Activated CD4-positive, alpha-beta memory T cell treated with anti-CD3 and anti-CD28 coated beads for 36 hours (primary cell): ENCODE measurements around the gene ACAA2. TPM values are rescaled to one million over a fixed set of nuclear protein-coding genes. Genes with fewer than 3 reads are reported as not detected.

Experiments
- CTCF ChIA-PET: fragments of 350-600 bp; sonication (Branson Sonifier 250); formaldehyde crosslinking; loops from one replicate; lab custom pipeline; 2021; ENCODE audit warnings: antibody characterized with exemption, inconsistent platforms; lab: Charles Lee
- POLR2A ChIA-PET: fragments of 350-600 bp; sonication (Branson Sonifier 250); formaldehyde crosslinking; loops from one replicate; lab custom pipeline; 2021; ENCODE audit warnings: antibody characterized with exemption; lab: Charles Lee
- DNase-seq: peaks from one replicate; pipeline ENCODE4 v3.0.0-alpha.2; 2020
- H3K27ac Mint-ChIP-seq: one replicate; pipeline ENCODE4 v1.8.0; 2021; ENCODE audit warnings: mixed read lengths
- H3K27me3 Mint-ChIP-seq: one replicate; pipeline ENCODE4 v1.8.0; 2021; ENCODE audit warnings: mixed read lengths
- H3K36me3 Mint-ChIP-seq: one replicate; pipeline ENCODE4 v1.8.0; 2021; ENCODE audit warnings: mixed read lengths
- H3K4me1 Mint-ChIP-seq: one replicate; pipeline ENCODE4 v1.8.0; 2021; ENCODE audit warnings: low read depth, mixed read lengths
- H3K4me3 Mint-ChIP-seq: one replicate; pipeline ENCODE4 v1.8.0; 2021; ENCODE audit warnings: mild to moderate bottlenecking, mixed read lengths
- H3K9me3 Mint-ChIP-seq: one replicate; pipeline ENCODE4 v1.8.0; 2021; ENCODE audit warnings: mixed read lengths
- intact Hi-C: fragments of 100-400 bp; cut with micrococcal nuclease; formaldehyde crosslinking; loops from one replicate; pipeline ENCODE4 v1.15.1; 2023
- total RNA-seq, 2 experiments: library from RNA; stranded (reverse); gene quantifications; one replicate each; pipeline ENCODE4 v1.2.3, GENCODE V29; 2021

ACAA2 gene
- total RNA-seq, 2 experiments from 2014 or later = 77.9 to 78.4 TPM

DNA sequence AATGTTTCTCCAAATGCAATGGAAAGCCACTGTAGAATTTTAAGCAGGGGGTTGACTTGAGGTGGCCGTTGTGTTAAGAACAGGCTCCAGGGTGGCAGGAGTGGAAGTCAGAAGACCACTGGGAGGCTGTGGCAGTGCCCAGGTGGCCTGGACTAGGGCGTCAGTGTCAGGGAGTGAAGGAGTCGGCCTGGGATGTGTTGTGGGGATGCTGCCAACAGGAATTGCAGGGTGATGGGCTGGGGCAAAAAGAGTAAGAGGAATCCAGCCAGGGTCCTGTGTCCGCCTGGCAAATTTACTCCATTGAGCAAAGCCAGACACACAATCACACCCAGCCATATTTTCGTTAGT is 55.1 kb downstream of the ACAA2 start:
- ChIA-PET POLR2A (no interaction called here), CTCF (interaction anchor here (1.4 kb wide), 1 partner anchor 248 kb away, joined by 3 read pairs; no protein-coding TSS in a partner anchor)
- no peak for DNase-seq
- no peak overlapping the region for H3K27ac Mint-ChIP-seq
- H3K9me3 Mint-ChIP-seq = no peaks in the 10 kb centered on the region
- H3K27me3 Mint-ChIP-seq = peaks cover 3% of the 10 kb centered on the region
- intact Hi-C loops = no loop called here
- H3K4me3 Mint-ChIP-seq = no peak overlapping the region
- no peaks in the 10 kb centered on the region for H3K36me3 Mint-ChIP-seq
- H3K4me1 Mint-ChIP-seq = no peaks in the 10 kb centered on the region

DNA sequence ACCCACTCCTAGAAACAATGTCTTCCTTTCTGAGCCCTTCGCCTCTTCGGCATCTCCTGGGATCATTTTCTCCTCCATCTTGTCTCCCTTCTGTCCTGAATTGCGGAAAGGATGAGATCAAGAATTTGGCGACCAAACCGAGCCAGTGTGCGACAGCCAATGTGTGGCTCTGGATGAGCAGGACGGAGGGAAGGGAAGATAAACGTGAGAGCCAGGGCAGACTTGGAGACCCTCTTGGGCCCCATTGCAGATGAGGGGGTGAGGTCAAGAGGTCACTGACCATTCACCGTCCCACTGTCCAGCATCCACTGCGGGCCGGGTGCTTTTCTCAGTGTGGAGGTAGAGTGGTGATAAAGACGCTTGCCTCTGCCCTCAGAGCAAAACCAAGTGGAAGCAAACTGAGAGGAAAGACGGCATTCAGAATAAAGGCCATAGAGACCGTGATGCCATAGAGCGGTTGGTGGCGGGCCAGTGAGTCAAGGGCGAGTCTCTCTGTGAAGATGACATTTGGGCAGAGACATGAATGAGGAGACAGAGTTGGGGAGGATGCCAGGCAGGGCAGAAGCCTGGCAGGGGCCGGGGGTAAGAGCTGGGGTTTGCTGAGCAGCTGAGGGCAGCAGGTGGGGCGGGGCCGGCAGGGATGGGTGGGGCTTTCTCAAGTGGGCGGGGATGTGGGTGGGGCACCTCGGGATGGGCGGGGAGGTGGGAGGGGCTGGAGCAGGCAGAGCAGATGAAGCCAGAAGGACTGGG is 55.6 kb downstream of the ACAA2 start:
- ChIA-PET CTCF (no interaction called here), POLR2A (no interaction called here)
- H3K4me3 Mint-ChIP-seq = no peak overlapping the region
- no peaks in the 10 kb centered on the region for H3K9me3 Mint-ChIP-seq
- no peak overlapping the region for H3K27ac Mint-ChIP-seq
- H3K4me1 Mint-ChIP-seq = no peaks in the 10 kb centered on the region
- intact Hi-C loops = no loop called here
- DNase-seq = no peak
- H3K36me3 Mint-ChIP-seq = no peaks in the 10 kb centered on the region
- H3K27me3 Mint-ChIP-seq = peaks cover 3% of the 10 kb centered on the region

DNA sequence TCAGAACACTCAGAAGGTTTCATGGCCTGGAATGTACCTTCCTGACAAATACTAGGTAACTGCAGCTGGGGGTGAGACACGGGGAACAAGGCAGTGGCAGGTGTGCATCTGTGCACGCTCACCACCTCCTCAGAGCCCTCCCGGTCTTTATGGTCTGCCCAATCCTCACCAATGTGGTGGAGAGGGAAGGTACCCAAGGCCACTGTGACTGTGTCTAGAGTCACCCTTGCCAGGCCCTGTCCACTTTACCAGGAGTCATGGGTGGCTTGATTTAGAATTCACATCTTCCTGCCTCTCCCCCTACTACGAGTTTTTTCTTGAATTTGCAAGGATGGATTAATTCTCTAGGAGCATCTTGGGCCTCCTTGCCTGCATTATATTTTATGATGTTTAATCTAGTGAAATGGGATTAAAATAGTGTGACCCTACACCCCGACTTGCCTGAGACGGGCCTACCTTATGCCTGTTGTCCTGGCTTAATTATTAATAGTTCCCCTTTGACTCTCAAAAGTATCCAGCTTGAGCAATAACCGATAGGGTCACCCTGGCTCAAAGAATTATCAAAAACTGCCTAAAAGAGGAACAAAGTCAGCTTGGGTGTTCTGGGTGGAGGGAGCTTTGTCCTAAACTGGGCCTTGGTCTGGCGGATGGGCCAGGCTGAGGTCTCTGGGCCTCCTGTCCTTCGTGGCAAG is 56.5 kb downstream of the ACAA2 start:
- Mint-ChIP-seq H3K4me1 (peaks cover 4% of the 10 kb centered on the region), H3K4me3 (no peak overlapping the region), H3K9me3 (no peaks in the 10 kb centered on the region), H3K36me3 (no peaks in the 10 kb centered on the region), H3K27ac (no peak overlapping the region), H3K27me3 (peaks cover 3% of the 10 kb centered on the region)
- CTCF ChIA-PET = no interaction called here
- intact Hi-C loops = no loop called here
- POLR2A ChIA-PET = no interaction called here
- no peak for DNase-seq

DNA sequence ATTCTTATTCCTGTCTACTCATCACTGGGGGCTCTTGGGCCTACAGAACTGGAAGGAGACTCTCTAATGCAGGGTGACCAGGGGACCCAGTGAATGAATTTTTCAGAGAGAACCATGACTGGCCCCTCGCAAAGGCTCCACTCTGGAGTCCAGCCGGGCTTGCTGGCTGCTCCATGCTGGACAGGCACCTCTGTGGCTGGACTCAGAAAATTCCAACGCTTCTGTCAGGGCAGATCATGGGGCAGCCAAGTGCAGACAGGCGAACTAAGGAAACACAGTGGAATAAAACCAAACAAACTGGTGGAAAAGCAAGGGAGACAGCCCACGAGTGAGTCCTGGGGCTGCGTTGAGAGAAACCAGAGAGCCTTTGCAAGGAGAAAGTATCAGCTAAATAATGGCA is 57.2 kb downstream of the ACAA2 start:
- CTCF ChIA-PET = no interaction called here
- Mint-ChIP-seq H3K27me3 (peaks cover 3% of the 10 kb centered on the region), H3K27ac (no peak overlapping the region), H3K4me3 (no peak overlapping the region), H3K9me3 (no peaks in the 10 kb centered on the region), H3K4me1 (peaks cover 11% of the 10 kb centered on the region), H3K36me3 (no peaks in the 10 kb centered on the region)
- POLR2A ChIA-PET = no interaction called here
- intact Hi-C loops = no loop called here
- no peak for DNase-seq

DNA sequence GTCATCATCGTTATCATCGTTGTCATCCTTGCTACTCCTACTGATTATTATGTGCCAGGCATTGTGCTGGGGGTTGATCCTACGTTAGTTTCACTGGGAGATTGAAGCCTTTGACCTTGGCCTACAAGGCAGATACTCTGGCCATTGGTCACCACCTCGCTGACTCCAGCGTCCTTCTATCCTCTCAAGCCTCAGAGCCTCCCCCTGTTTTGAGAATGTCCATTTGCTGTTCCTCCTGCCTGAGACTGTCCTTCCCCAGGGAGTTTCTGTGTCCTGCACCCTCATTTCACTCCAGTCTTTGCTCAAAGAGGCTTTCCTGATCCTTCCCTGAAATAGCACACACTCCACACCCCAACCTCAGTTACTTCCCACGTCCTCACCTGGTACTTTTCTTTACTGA is 57.8 kb downstream of the ACAA2 start:
- ChIA-PET CTCF (no interaction called here), POLR2A (no interaction called here)
- intact Hi-C loops = no loop called here
- no peak for DNase-seq
- no peaks in the 10 kb centered on the region for H3K36me3 Mint-ChIP-seq
- no peaks in the 10 kb centered on the region for H3K9me3 Mint-ChIP-seq
- no peak overlapping the region for H3K4me3 Mint-ChIP-seq
- H3K27ac Mint-ChIP-seq = no peak overlapping the region
- H3K27me3 Mint-ChIP-seq = peaks cover 3% of the 10 kb centered on the region
- peaks cover 13% of the 10 kb centered on the region for H3K4me1 Mint-ChIP-seq

DNA sequence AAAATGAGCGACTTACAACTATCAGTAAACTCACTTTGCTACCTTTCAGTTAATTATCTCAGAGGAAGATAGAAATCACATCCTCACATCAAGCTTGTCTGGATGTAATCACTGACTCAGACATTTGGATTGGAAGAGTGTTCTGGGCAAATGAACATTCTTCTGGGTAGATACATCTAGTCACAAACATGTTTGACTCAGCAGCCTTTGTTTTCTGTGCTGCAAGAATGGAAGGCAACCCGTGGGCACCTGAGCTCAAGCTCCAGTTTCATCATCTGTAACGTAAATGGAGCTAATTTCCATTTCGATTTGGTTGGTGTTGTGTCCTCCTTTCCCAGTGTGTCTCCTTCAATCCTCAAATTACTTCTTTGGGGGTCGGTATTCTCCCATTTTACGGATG is 58.5 kb downstream of the ACAA2 start:
- ChIA-PET CTCF (no interaction called here), POLR2A (no interaction called here)
- intact Hi-C loops = no loop called here
- Mint-ChIP-seq H3K36me3 (no peaks in the 10 kb centered on the region), H3K4me3 (no peak overlapping the region), H3K9me3 (no peaks in the 10 kb centered on the region), H3K27me3 (peaks cover 3% of the 10 kb centered on the region), H3K4me1 (peaks cover 13% of the 10 kb centered on the region), H3K27ac (no peak overlapping the region)
- no peak for DNase-seq

DNA sequence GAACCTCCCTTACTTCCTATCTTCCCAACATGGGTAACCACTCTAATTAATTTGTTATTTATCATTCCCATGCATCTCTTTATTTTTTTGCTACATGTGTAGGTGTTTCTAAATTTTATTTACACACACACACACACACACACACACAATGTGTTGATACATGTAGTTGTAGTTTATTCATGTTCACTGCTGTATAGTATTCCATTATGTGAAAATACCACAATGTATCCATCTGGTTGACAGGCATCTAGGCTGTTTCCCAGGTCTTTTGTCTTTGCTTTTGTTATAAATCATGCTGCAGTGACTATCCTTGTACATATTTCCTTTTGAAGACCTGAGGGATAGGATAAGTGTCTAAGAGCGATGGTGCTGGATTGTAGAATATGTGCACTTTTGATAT is 59.7 kb downstream of the ACAA2 start:
- intact Hi-C loops = no loop called here
- CTCF ChIA-PET = no interaction called here
- H3K4me3 Mint-ChIP-seq = no peak overlapping the region
- no peaks in the 10 kb centered on the region for H3K9me3 Mint-ChIP-seq
- no peak overlapping the region for H3K27ac Mint-ChIP-seq
- no peak for DNase-seq
- H3K36me3 Mint-ChIP-seq = no peaks in the 10 kb centered on the region
- peaks cover 13% of the 10 kb centered on the region for H3K4me1 Mint-ChIP-seq
- POLR2A ChIA-PET = no interaction called here
- H3K27me3 Mint-ChIP-seq = peaks cover 3% of the 10 kb centered on the region

DNA sequence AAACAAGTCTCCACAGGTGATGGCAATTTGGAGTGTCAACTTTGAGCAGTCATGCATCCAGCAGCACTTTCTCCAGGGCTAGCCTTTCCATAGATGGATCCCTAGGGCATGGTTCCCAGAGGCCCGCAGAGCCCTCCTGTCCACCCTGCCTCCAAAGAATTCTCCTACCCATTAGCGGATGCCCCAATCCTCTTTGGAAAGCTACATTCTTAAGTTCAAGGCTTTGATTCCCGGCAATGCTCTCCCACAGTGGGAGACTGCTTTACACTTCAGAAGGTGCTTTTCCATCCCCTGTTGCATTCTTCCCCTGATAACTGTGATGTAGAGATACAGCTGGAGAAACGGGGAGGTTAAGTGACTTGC is 61.3 kb downstream of the ACAA2 start:
- H3K9me3 Mint-ChIP-seq = no peaks in the 10 kb centered on the region
- peaks cover 13% of the 10 kb centered on the region for H3K4me1 Mint-ChIP-seq
- intact Hi-C loops = no loop called here
- no peaks in the 10 kb centered on the region for H3K36me3 Mint-ChIP-seq
- H3K27ac Mint-ChIP-seq = no peak overlapping the region
- peaks cover 3% of the 10 kb centered on the region for H3K27me3 Mint-ChIP-seq
- ChIA-PET CTCF (no interaction called here), POLR2A (no interaction called here)
- no peak for DNase-seq
- no peak overlapping the region for H3K4me3 Mint-ChIP-seq

DNA sequence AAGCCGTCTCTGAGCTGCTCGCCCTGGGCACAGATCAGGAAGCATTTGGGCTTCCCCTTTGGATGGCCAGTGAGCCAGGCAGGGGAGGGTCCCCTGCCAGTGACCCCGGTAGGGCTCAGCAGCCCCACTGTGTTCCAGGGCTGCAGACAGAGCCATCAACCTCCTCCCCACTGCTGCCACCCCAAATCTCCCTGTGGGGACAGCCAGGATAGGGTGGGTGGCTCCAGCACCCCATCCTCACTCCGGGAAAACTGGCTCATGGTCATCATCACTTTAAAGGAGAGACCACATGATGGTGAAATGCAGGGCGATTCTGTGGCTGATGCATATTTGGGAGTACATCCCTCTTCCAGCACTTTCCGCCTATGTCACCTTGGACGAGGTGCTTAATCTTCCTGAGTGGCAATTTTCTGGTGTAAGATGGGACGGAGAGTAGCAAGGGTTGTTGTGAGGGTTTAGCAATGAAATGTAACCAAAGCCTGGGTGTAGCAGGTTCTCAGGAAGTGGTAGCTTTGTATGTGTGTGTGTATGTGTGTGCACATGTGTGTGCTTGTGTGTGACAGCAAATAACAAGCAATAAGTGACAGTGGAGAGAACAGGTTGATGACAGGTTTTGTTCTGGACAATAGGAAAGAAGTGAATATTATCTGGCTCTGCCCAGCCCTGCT is 61.8 kb downstream of the ACAA2 start:
- Mint-ChIP-seq H3K4me3 (no peak overlapping the region), H3K27me3 (peaks cover 3% of the 10 kb centered on the region), H3K4me1 (peaks cover 13% of the 10 kb centered on the region), H3K9me3 (no peaks in the 10 kb centered on the region), H3K36me3 (no peaks in the 10 kb centered on the region), H3K27ac (no peak overlapping the region)
- CTCF ChIA-PET = interaction anchor here (1.6 kb wide), 1 partner anchor 109 kb away, joined by 4 read pairs; no protein-coding TSS in a partner anchor
- DNase-seq = no peak
- POLR2A ChIA-PET = no interaction called here
- intact Hi-C loops = no loop called here

DNA sequence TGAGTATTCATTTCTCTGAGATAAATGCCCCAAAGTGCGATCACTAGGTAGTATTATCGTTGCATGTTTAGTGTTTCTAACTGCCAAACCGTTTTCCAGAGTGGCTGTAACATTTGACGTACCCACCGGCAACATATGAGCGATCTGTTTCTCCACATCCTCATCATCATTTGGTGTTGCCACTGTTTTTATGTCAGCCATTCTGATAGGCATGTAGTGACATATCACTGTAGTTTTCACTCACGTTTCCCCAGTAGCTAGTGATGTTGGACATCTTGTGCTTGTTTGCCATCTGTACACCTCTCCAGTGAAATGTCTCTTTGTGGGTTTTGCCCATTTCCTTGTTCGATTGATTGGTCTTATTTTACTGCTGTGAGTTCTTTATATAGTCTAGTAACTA is 63.8 kb downstream of the ACAA2 start:
- H3K36me3 Mint-ChIP-seq = no peaks in the 10 kb centered on the region
- POLR2A ChIA-PET = no interaction called here
- H3K4me1 Mint-ChIP-seq = peaks cover 13% of the 10 kb centered on the region
- peaks cover 3% of the 10 kb centered on the region for H3K27me3 Mint-ChIP-seq
- DNase-seq = no peak
- no peak overlapping the region for H3K4me3 Mint-ChIP-seq
- intact Hi-C loops = no loop called here
- CTCF ChIA-PET = interaction anchor here (0.9 to 1.6 kb wide), 2 partner anchors 21 to 111 kb away, joined by 3 to 4 read pairs; no protein-coding TSS in a partner anchor
- no peaks in the 10 kb centered on the region for H3K9me3 Mint-ChIP-seq
- no peak overlapping the region for H3K27ac Mint-ChIP-seq

DNA sequence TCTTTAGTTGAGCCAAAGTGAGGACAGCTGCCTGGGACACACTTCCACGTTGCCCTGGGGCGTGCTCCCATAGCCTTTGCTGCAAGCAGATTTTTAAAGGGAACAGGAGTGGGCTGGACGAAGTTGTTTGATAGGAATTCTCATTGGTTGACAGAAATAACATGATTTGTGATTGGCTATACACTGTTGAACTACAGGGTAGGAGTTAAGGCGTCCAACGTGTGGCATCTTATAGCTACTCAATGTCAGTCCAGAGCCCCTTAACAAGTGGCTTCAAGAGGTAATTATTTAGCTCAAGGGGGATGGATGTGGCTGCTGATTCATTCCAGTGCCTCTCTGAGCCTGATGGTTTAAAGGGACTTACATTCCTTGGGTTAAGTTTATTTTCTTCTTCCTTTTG is 65.5 kb downstream of the ACAA2 start:
- CTCF ChIA-PET = no interaction called here
- Mint-ChIP-seq H3K9me3 (no peaks in the 10 kb centered on the region), H3K27ac (no peak overlapping the region), H3K27me3 (peaks cover 2% of the 10 kb centered on the region), H3K4me1 (peaks cover 13% of the 10 kb centered on the region), H3K4me3 (no peak overlapping the region), H3K36me3 (no peaks in the 10 kb centered on the region)
- intact Hi-C loops = no loop called here
- no peak for DNase-seq
- POLR2A ChIA-PET = no interaction called here

DNA sequence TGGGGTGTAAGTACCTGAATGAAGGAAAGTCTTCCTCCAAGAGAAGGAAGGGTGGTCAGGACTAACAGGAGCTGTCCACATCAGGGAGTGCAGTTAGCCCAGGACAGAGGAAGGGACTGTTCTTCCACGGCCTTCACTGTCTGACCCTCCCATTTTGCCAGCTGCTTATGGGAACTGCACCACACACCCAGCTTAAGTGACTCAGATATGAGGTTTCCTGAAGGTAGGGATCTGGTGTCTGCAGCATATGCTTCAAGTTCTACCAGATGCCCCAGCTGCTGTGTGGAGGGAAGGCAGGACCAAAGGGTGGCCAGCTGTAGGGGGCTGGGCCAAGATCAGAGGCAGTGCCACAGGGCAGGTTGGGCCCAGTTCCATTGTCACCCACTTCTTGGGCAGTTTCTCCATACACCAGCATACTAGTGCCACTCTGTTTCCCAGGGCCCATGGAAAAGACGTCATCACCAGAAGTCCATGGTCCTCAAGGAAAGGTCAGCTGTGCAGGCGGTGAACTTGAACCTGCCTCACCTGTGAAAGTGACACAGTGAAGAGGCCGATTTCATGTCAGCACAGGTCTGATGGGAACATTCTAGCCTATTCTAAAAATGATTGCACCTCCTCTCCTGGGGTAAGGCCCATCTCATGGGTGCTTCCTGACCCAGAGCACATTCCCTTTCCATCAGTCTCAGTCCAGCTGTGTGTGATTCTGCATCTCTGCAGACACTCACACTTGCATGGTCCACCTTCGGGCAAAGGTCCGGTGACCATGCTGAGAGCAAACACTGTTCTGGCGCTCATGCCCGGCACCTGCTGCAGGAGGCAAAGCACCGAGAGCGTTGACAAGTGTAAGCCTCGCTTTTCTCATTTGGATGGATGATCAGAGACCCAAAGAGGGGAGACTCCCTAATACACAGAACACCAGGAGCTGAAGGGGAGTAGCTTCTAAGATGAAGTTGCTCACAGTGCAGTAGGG is 68.0 kb downstream of the ACAA2 start:
- intact Hi-C loops = no loop called here
- no peak for DNase-seq
- H3K36me3 Mint-ChIP-seq = no peaks in the 10 kb centered on the region
- H3K4me1 Mint-ChIP-seq = no peaks in the 10 kb centered on the region
- H3K27ac Mint-ChIP-seq = no peak overlapping the region
- ChIA-PET POLR2A (no interaction called here), CTCF (no interaction called here)
- H3K27me3 Mint-ChIP-seq = peaks cover 6% of the 10 kb centered on the region
- H3K4me3 Mint-ChIP-seq = no peak overlapping the region
- no peaks in the 10 kb centered on the region for H3K9me3 Mint-ChIP-seq
